Measurements from ENCODE around the gene HSPA13. TPM values are rescaled to one million over a fixed set of nuclear protein-coding genes. Genes with fewer than 3 reads are reported as not detected.

Gene HSPA13
- total and polyA plus RNA-seq, 2 donors (not counting 3 experiments of a cell fraction or from before 2014, with no cell fraction given), result 11.5 to 40.4 TPM

DNA sequence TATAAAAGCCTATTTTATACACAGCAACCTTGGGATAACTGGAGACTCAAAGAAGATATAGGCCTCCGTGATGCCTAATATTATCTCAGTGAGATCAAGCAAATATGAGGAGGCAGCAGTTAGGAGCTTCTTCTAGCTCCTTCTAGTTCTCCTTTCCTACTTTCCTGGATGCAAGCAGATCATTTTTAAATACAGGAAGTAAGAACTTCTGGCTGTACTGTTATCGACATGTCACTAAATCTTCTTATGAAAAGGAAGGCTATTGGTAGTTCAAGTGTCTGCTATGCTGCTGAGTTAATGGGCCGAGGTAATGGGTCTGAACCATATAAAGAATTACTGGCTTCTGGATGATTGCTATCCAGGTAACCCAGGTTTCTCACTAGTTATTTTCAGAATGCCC, 15.9 kb downstream of the HSPA13 start:
- Histone ChIP-seq H2AFZ (ENCODE audit: low read depth, low read length) (no peak overlapping the region), H3K9ac (replicated peaks; ENCODE audit: extremely low read depth, insufficient read depth, low read length) (no peak overlapping the region), H3K9me1 (replicated peaks; ENCODE audit: control insufficient read depth, extremely low read depth, insufficient read depth, low read length) (no peaks in the 10 kb centered on the region), H3K27me3 (ENCODE audit: control insufficient read depth in 2 of 2, insufficient read depth in 2 of 2, low read length in 2 of 2) (no peaks in the 10 kb centered on the region), H3K79me2 (ENCODE audit: control insufficient read depth, insufficient read depth, low read length) (no peaks in the 10 kb centered on the region), H4K20me1 (replicated peaks; ENCODE audit: control insufficient read depth, extremely low read depth, insufficient read depth, low read length) (no peaks in the 10 kb centered on the region), H3K4me1 (ENCODE audit: control insufficient read depth, extremely low read depth, insufficient read depth, low read length) (no peaks in the 10 kb centered on the region), H3K9me3 (replicated peaks; ENCODE audit: control insufficient read depth, insufficient read depth, low read length) (no peaks in the 10 kb centered on the region), H3K27ac (ENCODE audit: insufficient read depth, low read depth, low read length) (no peak overlapping the region), H3K4me3 (replicated peaks in 1 of 3; ENCODE audit: insufficient read depth in 1 of 3, low read depth in 1 of 3, low read length in 3 of 3) (no peak overlapping the region), H3K4me2 (ENCODE audit: insufficient read depth, low read length) (no peak overlapping the region), H3K36me3 (ENCODE audit: control insufficient read depth in 2 of 2, extremely low read depth in 1 of 2, insufficient read depth in 2 of 2, low read length in 2 of 2) (no peaks in the 10 kb centered on the region)
- dilution Hi-C loops (cut with MboI; ENCODE audit: extremely low pct_ligation_motif_present, low sequenced_read_pairs) (no loop called here), intact Hi-C loops (cut with micrococcal nuclease) (no loop called here)
- FAIRE-seq, result no peak
- TF ChIP-seq EZH2 (IDR thresholded peaks at IDR 0.05; ENCODE audit: borderline replicate concordance, low read depth, low read length, severe bottlenecking) (no peak), JUN (IDR thresholded peaks at IDR 0.05; ENCODE audit: borderline replicate concordance, insufficient read depth, insufficient read length, low read depth) (no peak), GATA2 (IDR thresholded peaks at IDR 0.05; ENCODE audit: insufficient read depth, insufficient read length, low read depth, low read length) (no peak), FOS (IDR thresholded peaks at IDR 0.05; ENCODE audit: borderline replicate concordance, insufficient read depth, low read length) (no peak), MYC (IDR thresholded peaks at IDR 0.05; ENCODE audit: low read depth, low read length) (no peak), POLR2AphosphoS5 (IDR thresholded peaks at IDR 0.05; ENCODE audit: insufficient read depth, low read depth, low read length) (no peak)
- TF ChIP-seq, protein P1, sequence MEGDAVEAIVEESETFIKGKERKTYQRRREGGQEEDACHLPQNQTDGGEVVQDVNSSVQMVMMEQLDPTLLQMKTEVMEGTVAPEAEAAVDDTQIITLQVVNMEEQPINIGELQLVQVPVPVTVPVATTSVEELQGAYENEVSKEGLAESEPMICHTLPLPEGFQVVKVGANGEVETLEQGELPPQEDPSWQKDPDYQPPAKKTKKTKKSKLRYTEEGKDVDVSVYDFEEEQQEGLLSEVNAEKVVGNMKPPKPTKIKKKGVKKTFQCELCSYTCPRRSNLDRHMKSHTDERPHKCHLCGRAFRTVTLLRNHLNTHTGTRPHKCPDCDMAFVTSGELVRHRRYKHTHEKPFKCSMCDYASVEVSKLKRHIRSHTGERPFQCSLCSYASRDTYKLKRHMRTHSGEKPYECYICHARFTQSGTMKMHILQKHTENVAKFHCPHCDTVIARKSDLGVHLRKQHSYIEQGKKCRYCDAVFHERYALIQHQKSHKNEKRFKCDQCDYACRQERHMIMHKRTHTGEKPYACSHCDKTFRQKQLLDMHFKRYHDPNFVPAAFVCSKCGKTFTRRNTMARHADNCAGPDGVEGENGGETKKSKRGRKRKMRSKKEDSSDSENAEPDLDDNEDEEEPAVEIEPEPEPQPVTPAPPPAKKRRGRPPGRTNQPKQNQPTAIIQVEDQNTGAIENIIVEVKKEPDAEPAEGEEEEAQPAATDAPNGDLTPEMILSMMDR (IDR thresholded peaks at IDR 0.05; ENCODE audit: extremely low read depth in 1 of 2, insufficient read depth in 1 of 2, low read depth in 1 of 2, low read length in 2 of 2), result no peak
- TF ChIP-seq, protein P2, sequence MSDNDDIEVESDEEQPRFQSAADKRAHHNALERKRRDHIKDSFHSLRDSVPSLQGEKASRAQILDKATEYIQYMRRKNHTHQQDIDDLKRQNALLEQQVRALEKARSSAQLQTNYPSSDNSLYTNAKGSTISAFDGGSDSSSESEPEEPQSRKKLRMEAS (IDR thresholded peaks at IDR 0.05; ENCODE audit: insufficient read depth, insufficient read length), result no peak
- no TSS peak for BruUV-seq (replicated peaks)
- POLR2A ChIA-PET, result no interaction called here
- CTCF ChIA-PET, result interaction anchor here (1.1 kb wide), 1 partner anchor 61 kb away, joined by 3 read pairs; no protein-coding TSS in a partner anchor
- no peak for DNase-seq (ENCODE audit: low read depth, low spot score)
